CD4-positive, alpha-beta T cell (primary cell): ENCODE data around the gene LRSAM1. TPM values are rescaled to one million over a fixed set of nuclear protein-coding genes. Genes with fewer than 3 reads are reported as not detected.

Experiments used
- ATAC-seq: fragments of 200-7000 bp; cut with Tn5 transposase; one replicate; pipeline ENCODE4 v1.10.0; 2022; ENCODE audit warnings: mild to moderate bottlenecking; ENCODE audit not compliant: poor library complexity
- CTCF ChIA-PET: fragments of 350-600 bp; sonication (Branson Sonifier 250); formaldehyde crosslinking; loops from one replicate; lab custom pipeline; 2021; ENCODE audit warnings: antibody characterized with exemption, inconsistent platforms; lab: Charles Lee
- POLR2A ChIA-PET: fragments of 350-600 bp; sonication (Branson Sonifier 250); formaldehyde crosslinking; loops from one replicate; lab custom pipeline; 2021; ENCODE audit warnings: antibody characterized with exemption, inconsistent platforms; lab: Charles Lee
- DNase-seq, 14 experiments: peaks; one replicate each; pipeline ENCODE4 v3.0.0-alpha.2; 2013 to 2020; ENCODE audit warnings: mixed read lengths in 2 of 14
- H3K27ac ChIP-seq, 2 donors: one replicate each; pipeline versions ENCODE4 v1.5.1 to v1.7.0; 2013; ENCODE audit warnings: low read length in 2 of 2, low read depth in 1 of 2, mild to moderate bottlenecking in 1 of 2
- H3K27me3 ChIP-seq, 2 experiments: 1 replicate in 1 of 2; 2 replicates in 1 of 2; pipeline versions ENCODE4 v1.6.1 to v1.7.0; 2013; ENCODE audit warnings: low read length in 2 of 2, control low read depth in 1 of 2, mild to moderate bottlenecking in 1 of 2, moderate library complexity in 1 of 2; ENCODE audit not compliant: insufficient read depth in 2 of 2, control insufficient read depth in 1 of 2
- H3K36me3 ChIP-seq: one replicate; pipeline ENCODE4 v1.6.1; 2013; ENCODE audit warnings: low read length, control low read depth; ENCODE audit not compliant: insufficient read depth
- H3K4me1 ChIP-seq: one replicate; pipeline ENCODE4 v1.6.1; 2013; ENCODE audit warnings: low read length, control low read depth; ENCODE audit not compliant: insufficient read depth
- H3K4me3 ChIP-seq: one replicate; pipeline ENCODE4 v1.5.1; 2013; ENCODE audit warnings: mild to moderate bottlenecking, low read length, moderate library complexity
- H3K9me3 ChIP-seq, 2 experiments: 1 replicate in 1 of 2; 2 replicates in 1 of 2; pipeline versions ENCODE4 v1.6.1 to v1.7.0; 2013; ENCODE audit warnings: low read length in 2 of 2, mild to moderate bottlenecking in 2 of 2, control low read depth in 1 of 2, moderate library complexity in 1 of 2; ENCODE audit not compliant: control insufficient read depth in 1 of 2, insufficient read depth in 1 of 2
- H3K27ac Mint-ChIP-seq: one replicate; pipeline ENCODE4 v1.8.0; 2020; ENCODE audit warnings: mixed read lengths
- H3K27me3 Mint-ChIP-seq: one replicate; pipeline ENCODE4 v1.8.0; 2021; ENCODE audit warnings: mixed read lengths
- H3K36me3 Mint-ChIP-seq: one replicate; pipeline ENCODE4 v1.8.0; 2021; ENCODE audit warnings: low read depth, mixed read lengths
- H3K4me1 Mint-ChIP-seq: one replicate; pipeline ENCODE4 v1.8.0; 2021; ENCODE audit warnings: low read depth, mixed read lengths
- H3K4me3 Mint-ChIP-seq: one replicate; pipeline ENCODE4 v1.8.0; 2020; ENCODE audit warnings: mild to moderate bottlenecking, mixed read lengths
- H3K9me3 Mint-ChIP-seq: one replicate; pipeline ENCODE4 v1.8.0; 2020; ENCODE audit warnings: mixed read lengths
- intact Hi-C, 2 experiments: fragments of 100-400 bp; cut with DNase I in 1 of 2; cut with micrococcal nuclease in 1 of 2; formaldehyde crosslinking; loops; one replicate each; pipeline versions ENCODE4 v1.15.1 to v1.9.0; 2023 to 2025; cut with DNase I, micrococcal nuclease
- total RNA-seq, 174 experiments: library from RNA in 2 of 174; stranded (reverse) in 2 of 174; gene quantifications; one replicate each; pipeline ENCODE4 v1.2.3 and lab custom pipeline; 2021 to 2026
- TF ChIP-seq, protein P1 (sequence below): fragments of 200-600 bp; IDR thresholded peaks from one replicate; pipeline ENCODE4 v1.8.0; 2022; ENCODE audit warnings: antibody characterized with exemption, mild to moderate bottlenecking

LRSAM1 gene
- total RNA-seq, 2 experiments from 2014 or later, result 11.4 to 16.0 TPM

DNA sequence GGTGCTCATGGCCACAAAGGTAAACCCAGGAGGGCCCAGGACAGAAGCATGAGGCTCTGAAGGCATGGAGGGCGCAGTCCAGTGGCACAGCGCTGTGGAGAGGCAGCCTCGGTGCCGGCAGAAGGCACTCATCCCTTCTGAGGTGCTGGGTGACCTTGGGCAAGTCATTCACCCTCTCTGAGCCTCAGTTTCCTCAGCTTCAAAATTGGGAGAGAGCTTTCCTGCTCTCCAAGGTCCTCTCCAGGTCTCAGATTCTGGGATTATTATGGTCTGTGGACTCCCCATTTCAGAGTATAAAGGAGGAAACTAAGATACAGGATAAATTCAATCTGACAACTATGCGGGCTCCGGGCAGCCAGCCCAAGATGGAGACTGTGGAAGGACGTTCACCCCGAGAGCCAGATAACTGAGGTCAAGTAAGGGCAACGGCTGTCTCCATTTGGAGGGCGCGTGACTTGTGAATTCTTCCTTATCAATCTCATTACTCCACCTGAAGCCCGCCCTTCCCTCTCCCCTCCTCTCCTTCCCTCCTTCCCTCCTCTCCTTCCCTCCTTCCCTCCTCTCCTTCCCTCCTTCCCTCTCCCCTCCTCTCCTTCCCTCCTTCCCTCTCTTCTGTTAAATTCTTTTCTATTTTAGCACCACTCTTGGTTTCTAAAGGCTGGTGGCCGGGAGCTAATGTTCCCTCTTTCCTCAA lies 58.1 kb downstream of the LRSAM1 start:
- H3K27me3 ChIP-seq, result no peaks in the 10 kb centered on the region
- no peaks in the 10 kb centered on the region for H3K9me3 ChIP-seq
- ChIA-PET CTCF (no interaction called here), POLR2A (no interaction called here)
- intact Hi-C loops, result no loop called here
- Mint-ChIP-seq H3K9me3 (no peaks in the 10 kb centered on the region), H3K36me3 (no peaks in the 10 kb centered on the region), H3K27me3 (no peaks in the 10 kb centered on the region), H3K4me1 (no peaks in the 10 kb centered on the region), H3K4me3 (no peak overlapping the region), H3K27ac (no peak overlapping the region)
- H3K4me1 ChIP-seq, result no peaks in the 10 kb centered on the region
- peaks cover 15% of the 10 kb centered on the region for H3K36me3 ChIP-seq
- no peak for ATAC-seq
- DNase-seq, result no peak
- TF ChIP-seq, protein P1, sequence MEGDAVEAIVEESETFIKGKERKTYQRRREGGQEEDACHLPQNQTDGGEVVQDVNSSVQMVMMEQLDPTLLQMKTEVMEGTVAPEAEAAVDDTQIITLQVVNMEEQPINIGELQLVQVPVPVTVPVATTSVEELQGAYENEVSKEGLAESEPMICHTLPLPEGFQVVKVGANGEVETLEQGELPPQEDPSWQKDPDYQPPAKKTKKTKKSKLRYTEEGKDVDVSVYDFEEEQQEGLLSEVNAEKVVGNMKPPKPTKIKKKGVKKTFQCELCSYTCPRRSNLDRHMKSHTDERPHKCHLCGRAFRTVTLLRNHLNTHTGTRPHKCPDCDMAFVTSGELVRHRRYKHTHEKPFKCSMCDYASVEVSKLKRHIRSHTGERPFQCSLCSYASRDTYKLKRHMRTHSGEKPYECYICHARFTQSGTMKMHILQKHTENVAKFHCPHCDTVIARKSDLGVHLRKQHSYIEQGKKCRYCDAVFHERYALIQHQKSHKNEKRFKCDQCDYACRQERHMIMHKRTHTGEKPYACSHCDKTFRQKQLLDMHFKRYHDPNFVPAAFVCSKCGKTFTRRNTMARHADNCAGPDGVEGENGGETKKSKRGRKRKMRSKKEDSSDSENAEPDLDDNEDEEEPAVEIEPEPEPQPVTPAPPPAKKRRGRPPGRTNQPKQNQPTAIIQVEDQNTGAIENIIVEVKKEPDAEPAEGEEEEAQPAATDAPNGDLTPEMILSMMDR, result no peak
- no peak overlapping the region for H3K27ac ChIP-seq
- H3K4me3 ChIP-seq, result no peak overlapping the region

DNA sequence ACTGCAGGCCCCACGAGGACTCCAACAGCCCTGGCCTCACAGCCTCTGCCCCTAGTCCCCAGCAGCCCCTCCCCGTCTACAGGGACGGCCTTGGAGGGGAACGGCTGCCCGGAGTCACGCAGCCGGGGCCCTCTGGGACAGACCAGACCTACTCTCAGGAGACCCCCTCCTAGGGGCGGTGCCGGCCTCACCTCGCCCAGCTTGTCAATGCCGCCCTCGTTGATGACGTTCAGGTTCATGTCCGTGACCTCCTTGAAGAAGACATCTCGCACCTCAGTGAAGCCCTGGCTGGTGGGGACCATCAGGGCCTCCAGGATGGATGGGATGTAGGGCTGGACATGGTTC lies 58.6 kb downstream of the LRSAM1 start:
- H3K36me3 Mint-ChIP-seq, result no peaks in the 10 kb centered on the region
- POLR2A ChIA-PET, result no interaction called here
- Histone ChIP-seq H3K36me3 (peaks cover 19% of the 10 kb centered on the region), H3K4me1 (no peaks in the 10 kb centered on the region), H3K4me3 (no peak overlapping the region), H3K9me3 (no peaks in the 10 kb centered on the region), H3K27ac (no peak overlapping the region), H3K27me3 (no peaks in the 10 kb centered on the region)
- intact Hi-C loops, result no loop called here
- H3K4me1 Mint-ChIP-seq, result no peaks in the 10 kb centered on the region
- ATAC-seq (no peak), DNase-seq (no peak)
- H3K4me3 Mint-ChIP-seq, result no peak overlapping the region
- CTCF ChIA-PET, result no interaction called here
- TF ChIP-seq, protein P1, result no peak
- H3K27ac Mint-ChIP-seq, result no peak overlapping the region
- H3K9me3 Mint-ChIP-seq, result no peaks in the 10 kb centered on the region
- no peaks in the 10 kb centered on the region for H3K27me3 Mint-ChIP-seq

DNA sequence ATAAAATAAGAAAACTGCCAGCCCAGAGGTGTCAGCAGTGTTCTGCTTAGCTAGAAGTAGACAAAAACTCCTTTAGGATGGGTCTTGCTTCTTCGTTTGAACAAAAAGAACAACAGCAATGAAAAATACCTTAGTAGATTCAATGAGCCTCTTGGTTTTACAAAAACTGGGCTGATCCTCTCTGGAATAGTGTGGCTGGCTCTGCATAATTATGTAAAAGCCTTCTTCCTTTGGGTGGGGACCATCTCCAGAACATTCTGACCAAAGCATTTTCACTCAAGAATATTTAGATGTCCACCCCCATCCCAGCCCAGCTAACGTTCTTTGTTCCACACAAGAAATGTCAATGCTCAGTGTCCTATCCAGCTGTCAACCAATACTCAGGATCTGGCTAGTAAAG lies 63.2 kb downstream of the LRSAM1 start:
- H3K36me3 ChIP-seq, result peaks cover 20% of the 10 kb centered on the region
- TF ChIP-seq, protein P1, result no peak
- DNase-seq, result no peak
- no peak for ATAC-seq
- no peaks in the 10 kb centered on the region for H3K4me1 Mint-ChIP-seq
- H3K4me1 ChIP-seq, result peaks cover 3% of the 10 kb centered on the region
- H3K36me3 Mint-ChIP-seq, result no peaks in the 10 kb centered on the region
- POLR2A ChIA-PET, result interaction anchor here (0.8 kb wide), 1 partner anchor 1766 kb away, joined by 3 read pairs; no protein-coding TSS in a partner anchor
- no peak overlapping the region for H3K4me3 Mint-ChIP-seq
- H3K9me3 ChIP-seq, result no peaks in the 10 kb centered on the region
- H3K27me3 ChIP-seq, result no peaks in the 10 kb centered on the region
- no peak overlapping the region for H3K27ac Mint-ChIP-seq
- no peak overlapping the region for H3K4me3 ChIP-seq
- intact Hi-C loops, result no loop called here
- H3K27me3 Mint-ChIP-seq, result no peaks in the 10 kb centered on the region
- H3K9me3 Mint-ChIP-seq, result no peaks in the 10 kb centered on the region
- no peak overlapping the region for H3K27ac ChIP-seq
- CTCF ChIA-PET, result no interaction called here
